ENCODE results near the gene TMEM217. TPM values are rescaled to one million over a fixed set of nuclear protein-coding genes. Genes with fewer than 3 reads are reported as not detected.
"Not testable (repeated sequence)": the region's sequence is repeated elsewhere in the genome, so short reads cannot be mapped to it uniquely, and the experiment has no call there.

TMEM217 gene
- 0.74 TPM in 1 of 2 replicates, not detected in the other for total RNA-seq (2014; rRNA removed; shearing (Covaris generic); ENCODE audit: low replicate concordance)

- in situ Hi-C loops (cut with HindIII; ENCODE audit: low pct_unique_long_range_greater_than_20kb, low sequenced_read_pairs) = no loop called here
- peak; percentile 92 for DNase-seq (ENCODE audit: low read depth)
These were observed at the start of gene TMEM217, which contains the start of gene TBC1D22B for GRCh38 chr6:37257634-37258404. TMEM217 (minus strand) TSS chr6:37258144; CDS start chr6:37219030, 39,114 bp downstream. TBC1D22B (plus strand) TSS chr6:37257772; CDS start chr6:37257918, 146 bp downstream.

- in situ Hi-C loops (cut with HindIII; ENCODE audit: low pct_unique_long_range_greater_than_20kb, low sequenced_read_pairs); DNase-seq (ENCODE audit: low read depth): not testable (repeated sequence)
These were observed 49.5 kb upstream of the TMEM217 start for GRCh38 chr6:37307484-37307883.

GRCh38 chr6:37306624-37307222, 48.8 kb upstream of the TMEM217 start:
- in situ Hi-C loops (cut with HindIII; ENCODE audit: low pct_unique_long_range_greater_than_20kb, low sequenced_read_pairs) = no loop called here
- DNase-seq (ENCODE audit: low read depth) = no peak

- DNase-seq (ENCODE audit: low read depth) = no peak
- in situ Hi-C loops (cut with HindIII; ENCODE audit: low pct_unique_long_range_greater_than_20kb, low sequenced_read_pairs) = no loop called here
These were observed 48.0 kb upstream of the TMEM217 start for GRCh38 chr6:37305841-37306425.

DNA sequence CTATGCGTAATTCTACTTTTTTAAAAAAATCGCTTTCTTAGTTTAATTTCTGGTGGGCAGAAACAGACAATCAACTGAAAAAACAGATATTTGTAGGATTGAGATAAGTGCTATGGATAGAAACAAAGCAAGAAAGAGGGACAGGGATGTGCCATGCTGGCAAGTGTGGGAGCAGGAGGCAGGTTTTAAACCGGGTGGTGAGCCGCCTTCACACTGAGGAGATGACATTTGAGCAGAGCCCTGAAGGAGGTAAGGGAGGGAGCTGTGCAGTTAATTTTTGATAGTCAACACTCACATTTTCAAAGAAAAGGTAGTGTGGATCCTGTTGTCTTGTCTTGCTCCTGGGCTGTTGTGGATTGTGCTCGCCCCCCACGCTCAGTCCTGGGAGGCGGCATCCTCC, 46.8 kb upstream of the TMEM217 start:
- DNase-seq (ENCODE audit: low read depth) = no peak
- in situ Hi-C loops (cut with HindIII; ENCODE audit: low pct_unique_long_range_greater_than_20kb, low sequenced_read_pairs) = no loop called here

- DNase-seq (ENCODE audit: low read depth) = no peak
- in situ Hi-C loops (cut with HindIII; ENCODE audit: low pct_unique_long_range_greater_than_20kb, low sequenced_read_pairs) = no loop called here
These were observed 46.1 kb upstream of the TMEM217 start for GRCh38 chr6:37303891-37304503.

DNA sequence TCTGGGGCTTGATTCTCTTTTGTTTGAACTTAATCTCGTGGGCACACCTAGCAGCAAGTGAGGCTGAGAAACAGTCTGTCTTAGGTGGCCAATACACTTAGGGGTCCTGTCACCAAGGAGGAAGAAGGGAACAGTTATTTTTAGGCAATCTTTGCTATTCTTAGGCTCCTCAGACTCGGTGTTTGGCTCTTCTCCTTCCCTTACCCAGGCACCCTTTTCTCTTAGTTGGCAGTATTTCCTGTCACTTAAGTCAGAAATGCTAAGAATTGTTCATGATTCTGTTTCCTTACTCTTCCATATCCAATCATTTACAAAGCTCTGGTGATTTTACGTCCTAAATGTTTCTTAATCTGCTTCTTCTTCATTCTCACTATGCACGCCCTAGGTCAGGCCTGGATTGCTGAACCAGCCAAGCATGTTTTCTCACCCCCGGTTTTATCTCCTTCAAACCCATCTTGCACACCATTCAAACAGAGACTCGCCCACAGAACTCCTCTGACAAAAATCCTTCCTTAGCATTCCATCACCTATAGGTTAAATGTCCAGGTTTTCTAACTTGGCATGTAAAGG, 45.2 kb upstream of the TMEM217 start:
- no peak for DNase-seq (ENCODE audit: low read depth)
- in situ Hi-C loops (cut with HindIII; ENCODE audit: low pct_unique_long_range_greater_than_20kb, low sequenced_read_pairs) = no loop called here

GRCh38 chr6:37302086-37302686, 44.2 kb upstream of the TMEM217 start:
- DNase-seq (ENCODE audit: low read depth) = no peak
- in situ Hi-C loops (cut with HindIII; ENCODE audit: low pct_unique_long_range_greater_than_20kb, low sequenced_read_pairs) = no loop called here

DNA sequence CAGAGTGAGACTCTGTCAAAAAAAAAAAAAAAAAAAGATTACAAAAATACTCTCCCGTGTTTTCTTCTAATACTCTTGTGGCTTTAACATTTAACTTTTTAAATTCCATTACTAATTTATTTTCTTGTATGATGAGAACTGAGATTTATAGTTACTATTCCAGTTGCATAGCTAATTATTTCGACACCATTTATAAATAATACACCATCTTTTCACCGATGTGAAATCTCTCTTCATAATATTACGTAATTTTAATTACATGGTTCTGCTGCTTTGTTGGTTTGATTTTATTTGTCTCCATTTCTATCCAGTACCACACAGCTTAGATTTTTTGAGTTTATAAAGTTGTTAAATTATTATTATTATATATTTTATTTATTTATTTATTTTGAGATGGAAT, 42.0 kb upstream of the TMEM217 start:
- DNase-seq (ENCODE audit: low read depth) = no peak
- in situ Hi-C loops (cut with HindIII; ENCODE audit: low pct_unique_long_range_greater_than_20kb, low sequenced_read_pairs) = no loop called here

- in situ Hi-C loops (cut with HindIII; ENCODE audit: low pct_unique_long_range_greater_than_20kb, low sequenced_read_pairs) = no loop called here
- DNase-seq (ENCODE audit: low read depth) = no peak
These were observed 41.0 kb upstream of the TMEM217 start for GRCh38 chr6:37298958-37299357.

GRCh38 chr6:37297637-37298036, 39.7 kb upstream of the TMEM217 start:
- in situ Hi-C loops (cut with HindIII; ENCODE audit: low pct_unique_long_range_greater_than_20kb, low sequenced_read_pairs) = not testable (repeated sequence)

GRCh38 chr6:37293426-37293825, 35.5 kb upstream of the TMEM217 start:
- in situ Hi-C loops (cut with HindIII; ENCODE audit: low pct_unique_long_range_greater_than_20kb, low sequenced_read_pairs) = no loop called here

More at GRCh38 chr6:37297637-37298036, 39.7 kb upstream of the TMEM217 start:
- DNase-seq (ENCODE audit: low read depth) = not testable (repeated sequence)

GRCh38 chr6:37289931-37290330, 32.0 kb upstream of the TMEM217 start:
- DNase-seq (ENCODE audit: low read depth) = no peak

More at GRCh38 chr6:37293426-37293825, 35.5 kb upstream of the TMEM217 start:
- no peak for DNase-seq (ENCODE audit: low read depth)

GRCh38 chr6:37288247-37288646, 30.3 kb upstream of the TMEM217 start:
- in situ Hi-C loops (cut with HindIII; ENCODE audit: low pct_unique_long_range_greater_than_20kb, low sequenced_read_pairs) = no loop called here
- no peak for DNase-seq (ENCODE audit: low read depth)

More at GRCh38 chr6:37289931-37290330, 32.0 kb upstream of the TMEM217 start:
- in situ Hi-C loops (cut with HindIII; ENCODE audit: low pct_unique_long_range_greater_than_20kb, low sequenced_read_pairs) = no loop called here

DNA sequence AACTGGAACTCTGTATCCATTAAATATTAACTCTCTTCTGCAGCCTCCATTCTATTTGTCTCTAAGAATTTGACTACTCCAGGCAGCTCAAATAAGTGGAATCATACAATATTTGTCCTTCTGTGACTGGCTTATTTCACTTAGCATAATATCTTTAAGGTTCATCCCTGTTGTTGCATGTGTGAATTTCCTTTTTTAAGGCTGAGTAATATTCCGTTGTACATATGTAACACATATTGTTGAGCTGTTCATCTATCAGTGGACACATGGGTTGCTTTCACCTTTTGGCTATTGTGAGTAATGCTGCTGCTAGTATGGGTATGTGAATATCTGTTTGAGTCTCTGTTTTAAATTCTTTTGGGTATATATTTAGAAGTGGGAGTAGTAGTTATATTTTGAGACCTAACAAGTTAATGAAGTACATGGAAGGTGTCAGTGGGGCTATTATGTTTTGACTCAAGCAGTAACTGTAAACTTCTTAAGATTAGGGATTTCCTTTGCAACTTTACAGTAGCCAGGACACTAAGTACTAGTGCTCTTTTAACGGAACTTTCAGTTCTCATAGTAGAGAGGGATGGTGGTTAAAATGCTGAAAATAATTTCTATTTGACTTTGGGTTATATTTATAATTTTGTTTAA, 29.7 kb upstream of the TMEM217 start:
- in situ Hi-C loops (cut with HindIII; ENCODE audit: low pct_unique_long_range_greater_than_20kb, low sequenced_read_pairs) = no loop called here

DNA sequence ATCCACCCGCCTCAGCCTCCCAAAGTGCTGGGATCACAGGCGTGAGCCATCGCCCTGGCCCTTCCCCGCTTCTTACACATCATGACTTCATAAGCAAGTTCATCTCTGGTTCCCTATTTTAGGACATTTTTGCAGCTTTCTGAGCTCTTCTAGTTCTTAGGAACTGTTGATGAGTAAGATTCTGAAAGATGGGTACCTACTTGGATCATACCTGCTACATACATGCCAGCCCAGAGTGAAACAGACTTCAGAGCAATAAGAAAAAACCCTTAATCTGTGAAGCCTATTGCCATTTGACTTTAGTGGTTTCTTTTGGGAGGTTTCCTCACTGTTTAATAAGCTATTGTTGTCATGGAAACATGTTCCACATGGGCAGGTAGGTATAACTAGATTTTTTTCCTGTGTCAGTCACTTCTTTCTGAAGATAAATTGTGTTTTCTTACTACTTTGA, 27.9 kb upstream of the TMEM217 start:
- in situ Hi-C loops (cut with HindIII; ENCODE audit: low pct_unique_long_range_greater_than_20kb, low sequenced_read_pairs) = no loop called here
- DNase-seq (ENCODE audit: low read depth) = peak; percentile 62

More for the DNA sequence above, 29.7 kb upstream of the TMEM217 start:
- DNase-seq (ENCODE audit: low read depth) = no peak

DNA sequence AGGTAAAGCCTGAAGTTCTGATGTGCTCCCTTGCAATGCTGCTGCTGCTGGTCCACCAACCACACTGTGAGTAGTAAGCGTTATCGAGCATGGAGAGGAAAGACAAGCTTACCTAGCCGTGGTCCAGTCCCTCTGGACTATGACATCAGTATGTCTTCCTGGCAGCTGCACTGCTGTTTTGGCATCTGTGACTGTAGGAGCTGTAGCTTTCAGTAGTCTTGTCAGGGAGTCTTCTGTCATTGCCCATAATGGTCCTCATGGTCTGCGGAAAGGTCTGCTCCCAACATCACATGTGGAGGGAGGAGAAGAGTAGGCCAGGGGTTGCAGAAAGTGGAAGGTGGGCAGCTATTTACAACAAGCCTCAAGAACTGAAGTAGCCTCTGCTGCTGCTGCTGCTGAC, 26.8 kb upstream of the TMEM217 start:
- no peak for DNase-seq (ENCODE audit: low read depth)
- in situ Hi-C loops (cut with HindIII; ENCODE audit: low pct_unique_long_range_greater_than_20kb, low sequenced_read_pairs) = no loop called here
